NCI-H524 treated with DMSO at 0.1 percent for 48 hours (cell line): ENCODE data around the gene RIMKLB.

ENCODE experiments used
- DNase-seq: peaks from one replicate; lab custom pipeline; 2025; lab: John Stamatoyannopoulos, UW

RIMKLB gene, protein sequence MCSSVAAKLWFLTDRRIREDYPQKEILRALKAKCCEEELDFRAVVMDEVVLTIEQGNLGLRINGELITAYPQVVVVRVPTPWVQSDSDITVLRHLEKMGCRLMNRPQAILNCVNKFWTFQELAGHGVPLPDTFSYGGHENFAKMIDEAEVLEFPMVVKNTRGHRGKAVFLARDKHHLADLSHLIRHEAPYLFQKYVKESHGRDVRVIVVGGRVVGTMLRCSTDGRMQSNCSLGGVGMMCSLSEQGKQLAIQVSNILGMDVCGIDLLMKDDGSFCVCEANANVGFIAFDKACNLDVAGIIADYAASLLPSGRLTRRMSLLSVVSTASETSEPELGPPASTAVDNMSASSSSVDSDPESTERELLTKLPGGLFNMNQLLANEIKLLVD

DNA sequence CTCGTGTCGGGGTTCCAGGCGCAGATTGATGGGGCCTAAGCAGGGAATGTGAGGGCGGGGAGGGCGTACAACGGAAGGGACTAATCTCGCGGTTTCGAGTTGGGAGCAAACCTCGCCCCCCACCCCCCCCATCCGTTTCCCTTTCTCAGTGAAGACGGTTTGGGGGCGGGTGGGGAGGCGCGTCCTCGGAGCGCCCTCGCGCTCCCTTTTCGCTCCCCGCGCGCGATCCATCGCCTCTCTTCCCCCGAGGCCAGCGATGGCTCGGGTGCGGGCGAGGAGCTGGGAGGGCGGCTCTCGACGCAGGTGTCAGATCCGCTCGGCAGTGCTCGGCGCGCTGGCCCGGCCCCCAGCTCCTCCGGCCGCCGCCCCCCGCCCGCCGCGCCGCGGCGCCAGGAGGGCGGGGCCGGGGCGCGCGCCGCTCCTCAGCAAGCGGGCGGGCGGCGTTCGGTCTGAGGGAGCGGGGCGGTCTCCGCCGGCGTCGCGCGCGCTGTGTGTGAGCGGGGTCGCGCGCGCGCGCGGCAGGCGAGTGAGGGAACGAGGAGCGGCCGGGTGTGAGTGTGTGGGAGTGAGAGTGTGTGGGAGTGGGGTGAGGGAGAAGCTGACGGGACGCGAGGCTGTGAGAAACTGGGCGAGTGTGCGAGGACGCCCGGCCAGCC is at the start of gene RIMKLB:
RIMKLB (plus strand) TSS at position 516 of the 656 bp plus-strand sequence. CDS start 15,876 bp downstream, outside the sequence.
- DNase-seq: no peak

DNA sequence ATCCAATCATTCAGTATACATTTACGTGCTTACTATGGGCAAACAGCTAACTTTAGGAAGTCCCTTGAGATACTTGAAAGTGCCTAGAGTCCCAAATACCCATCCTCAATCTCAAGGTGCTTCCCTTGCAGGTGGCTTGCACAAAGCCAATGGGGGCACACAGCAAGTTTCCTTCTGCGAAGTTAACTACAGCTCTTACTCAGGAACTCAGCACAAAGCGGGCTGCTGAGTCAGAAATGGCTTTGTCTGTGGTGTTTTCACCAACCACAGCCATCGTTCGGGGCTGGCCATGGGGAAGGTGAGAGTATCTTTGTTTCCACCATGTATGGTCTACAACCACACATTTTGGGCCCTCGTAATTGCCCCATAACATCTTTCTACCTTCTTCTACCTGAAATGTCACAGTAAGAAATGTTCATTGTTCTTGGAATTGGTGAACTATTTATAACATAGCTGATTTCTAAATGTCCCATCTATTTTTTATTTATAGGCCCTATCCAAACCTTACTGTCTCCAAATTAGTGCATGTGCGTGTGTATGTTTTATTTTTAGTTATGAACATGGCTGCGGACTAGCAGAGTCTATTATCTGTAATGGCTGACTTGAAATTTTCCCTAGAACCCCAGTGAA is 49.1 kb upstream of the RIMKLB start:
- no peak for DNase-seq

DNA sequence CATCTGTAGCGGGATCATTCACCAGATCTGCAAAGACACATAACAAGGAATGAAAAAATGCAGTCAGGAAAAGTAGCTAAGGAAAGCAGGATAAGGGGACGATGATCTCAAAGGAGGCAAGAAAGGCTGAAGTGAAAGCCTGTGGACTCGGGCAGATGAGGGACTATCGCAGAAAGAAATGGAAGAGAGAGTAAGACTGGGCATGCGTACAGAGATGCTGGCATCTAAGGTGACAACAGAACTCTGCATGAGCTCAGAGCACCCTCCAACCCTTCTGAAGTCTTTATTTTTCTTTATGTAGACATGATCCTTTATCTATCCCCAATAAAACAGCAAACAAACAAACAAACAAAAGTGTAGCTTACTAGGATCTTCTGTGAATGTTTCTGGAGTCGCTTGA is 42.4 kb upstream of the RIMKLB start:
- no peak for DNase-seq

DNA sequence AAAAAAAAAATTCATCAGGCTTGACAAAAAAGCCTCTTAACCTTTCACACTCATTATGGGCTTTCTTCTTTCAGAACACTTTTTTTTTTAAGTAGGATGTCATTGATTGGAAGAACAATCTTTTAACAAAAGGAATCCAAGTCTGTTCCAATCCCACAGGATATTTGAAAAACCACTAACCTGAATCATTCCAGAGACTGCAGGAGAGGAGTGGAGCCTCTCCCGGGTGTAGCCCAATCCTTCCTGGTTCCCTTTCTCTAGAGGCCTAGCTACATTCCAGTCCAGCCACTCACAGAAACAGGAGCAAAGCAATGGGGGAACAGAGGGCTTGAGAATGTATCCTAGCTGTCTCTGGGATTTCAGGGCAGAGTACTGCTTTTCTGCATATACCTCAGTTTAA is 39.4 kb upstream of the RIMKLB start:
- no peak for DNase-seq

DNA sequence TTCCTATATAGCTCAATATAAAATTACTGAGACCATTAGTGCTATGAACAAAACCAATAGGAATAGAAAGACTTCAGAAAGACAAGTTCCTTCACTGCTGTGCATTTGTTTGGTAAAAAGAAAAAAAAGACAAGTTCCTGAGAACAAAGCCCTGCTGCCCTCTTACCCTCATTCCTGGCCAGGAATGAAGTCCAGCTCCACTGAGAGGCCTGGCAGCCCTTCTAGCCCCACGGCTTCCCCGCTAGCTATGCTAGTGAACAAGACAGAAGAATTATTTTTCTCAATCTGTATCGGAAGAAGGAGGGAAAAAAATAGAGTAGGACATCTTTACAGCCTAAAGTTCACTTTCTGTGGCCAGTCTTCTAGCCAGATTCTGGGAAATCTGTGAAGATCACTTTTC is 36.8 kb upstream of the RIMKLB start:
- DNase-seq: no peak

DNA sequence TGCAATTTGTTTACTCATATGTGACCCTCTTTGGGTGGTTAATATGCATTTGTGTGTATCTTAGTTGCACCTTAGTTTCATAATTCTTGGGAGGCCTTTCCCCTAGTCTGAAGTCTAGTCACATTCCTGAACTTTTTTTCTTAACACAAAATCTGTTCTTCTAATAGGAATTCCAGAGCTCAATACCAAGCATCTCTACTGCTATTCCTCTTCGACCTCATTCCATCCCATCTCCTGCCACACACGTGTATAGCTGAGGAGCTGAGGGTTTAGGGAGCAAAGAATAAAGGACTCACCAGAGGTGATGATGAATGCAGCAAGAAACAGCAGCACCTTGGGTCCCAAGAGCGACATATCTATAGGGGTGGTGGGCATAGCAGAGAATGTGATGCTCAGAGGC is 36.0 kb upstream of the RIMKLB start:
- DNase-seq: no peak

DNA sequence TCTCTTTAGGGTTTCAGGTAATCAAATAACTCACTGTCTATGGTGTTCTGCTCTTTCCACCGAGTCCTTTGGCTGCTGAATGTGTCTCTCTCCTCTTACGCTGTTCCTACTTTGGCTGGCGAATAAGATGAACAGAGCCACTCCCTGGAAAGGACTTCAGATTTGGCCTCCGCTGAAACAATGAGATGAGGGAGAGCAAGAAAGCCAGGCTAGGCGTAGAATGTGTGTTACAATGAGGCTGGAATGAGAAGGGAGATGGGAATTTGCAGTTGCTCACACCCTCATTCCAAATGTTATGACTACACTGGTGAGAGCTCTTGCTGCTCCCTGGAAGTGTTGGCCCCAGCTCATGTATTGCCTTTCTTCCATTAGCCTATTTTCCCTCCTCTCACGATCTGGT is 35.2 kb upstream of the RIMKLB start, which contains the start of gene MFAP5:
MFAP5 (minus strand) TSS at position 234 of the 400 bp plus-strand sequence. CDS start 722 bp downstream, outside the sequence.
- DNase-seq: no peak

DNA sequence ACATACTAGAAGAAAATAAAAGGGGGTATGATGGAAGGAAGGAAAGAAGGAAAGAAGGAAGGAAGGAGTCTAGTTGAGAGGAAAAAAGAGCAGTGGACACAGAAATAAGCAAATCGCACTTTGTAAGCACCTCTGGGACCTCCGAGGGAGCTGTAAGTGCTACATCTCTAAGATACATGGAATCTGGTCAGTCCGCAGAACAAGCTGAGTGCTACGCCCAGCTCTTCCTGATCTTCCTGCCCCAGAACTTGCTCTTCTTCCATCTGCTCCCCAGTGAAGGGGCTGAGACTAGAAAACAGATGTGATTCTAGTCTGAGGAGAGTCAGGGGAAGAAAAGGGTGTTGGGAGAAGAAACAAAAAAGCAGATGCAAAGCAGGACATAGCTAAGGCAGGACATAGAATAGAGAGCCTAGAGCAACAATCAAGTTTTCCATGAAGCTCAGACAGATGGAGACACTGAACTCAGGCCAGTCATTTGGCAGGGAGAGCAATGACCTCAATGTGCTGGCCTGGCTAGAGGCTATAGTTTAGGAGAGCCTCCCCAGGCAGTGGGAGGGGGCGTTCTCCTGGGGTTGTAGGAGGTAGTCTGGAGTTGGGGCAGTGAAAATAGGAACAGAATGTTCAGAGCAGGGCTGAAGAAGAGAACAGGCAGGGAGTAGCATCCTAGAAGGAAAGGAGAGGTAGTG is 33.4 kb upstream of the RIMKLB start:
- no peak for DNase-seq

DNA sequence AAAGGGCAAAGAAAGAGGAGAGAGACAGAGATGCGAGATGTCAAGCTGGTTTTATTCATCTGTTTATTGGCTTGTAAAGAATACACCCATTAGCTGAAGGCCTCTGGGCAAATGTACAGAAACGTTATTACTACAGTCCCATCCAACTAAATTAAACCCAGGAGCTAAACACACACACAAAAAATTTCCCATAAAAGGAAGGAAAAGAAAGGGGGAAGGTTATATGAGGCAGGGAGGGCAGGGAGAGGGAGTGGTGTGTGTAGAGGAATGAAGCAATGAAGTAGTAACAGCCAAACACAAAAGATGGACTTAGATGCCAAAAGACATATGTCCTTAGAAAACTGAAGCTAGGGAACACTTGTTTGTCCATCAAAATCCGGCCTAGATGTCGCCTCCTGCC is 32.0 kb upstream of the RIMKLB start:
- no peak for DNase-seq

DNA sequence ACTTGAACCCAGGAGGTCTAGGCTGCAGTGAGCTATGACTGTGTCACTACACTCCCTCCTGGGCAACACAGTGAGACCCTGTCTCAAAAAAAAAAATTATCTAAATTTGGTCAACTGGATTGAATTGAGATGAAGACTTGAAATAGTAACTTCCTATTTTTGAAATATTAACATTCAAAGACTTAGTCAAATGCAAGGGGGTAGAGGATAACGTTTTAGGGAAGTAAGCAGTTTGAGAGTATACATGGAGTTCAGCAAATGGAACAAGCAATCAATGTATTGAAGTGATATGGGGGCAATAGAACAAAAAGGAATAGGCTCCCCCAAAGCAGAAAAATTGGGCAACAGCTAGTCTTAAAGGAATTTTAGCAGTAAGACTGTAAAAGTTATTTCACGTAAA is 30.5 kb upstream of the RIMKLB start:
- DNase-seq: no peak

DNA sequence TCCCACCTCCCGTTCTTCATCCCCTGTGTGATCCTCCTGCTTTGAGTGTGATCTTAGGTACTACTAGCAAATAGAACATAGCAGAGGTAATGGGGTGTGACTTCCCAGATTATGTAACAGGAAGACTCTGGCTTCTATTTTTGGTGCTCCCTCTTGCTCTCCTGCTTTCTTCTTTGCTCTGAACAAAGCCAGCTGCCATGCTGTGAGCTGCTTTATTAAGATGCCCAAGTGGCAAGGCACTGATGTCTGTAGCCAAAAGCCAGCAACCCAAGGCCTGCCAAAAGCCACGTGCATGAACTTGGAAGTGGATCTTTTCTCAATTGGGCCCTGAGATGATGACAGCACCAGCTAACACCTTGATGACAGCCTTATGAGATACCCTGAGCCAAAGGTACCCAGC is 29.4 kb upstream of the RIMKLB start:
- DNase-seq: no peak

DNA sequence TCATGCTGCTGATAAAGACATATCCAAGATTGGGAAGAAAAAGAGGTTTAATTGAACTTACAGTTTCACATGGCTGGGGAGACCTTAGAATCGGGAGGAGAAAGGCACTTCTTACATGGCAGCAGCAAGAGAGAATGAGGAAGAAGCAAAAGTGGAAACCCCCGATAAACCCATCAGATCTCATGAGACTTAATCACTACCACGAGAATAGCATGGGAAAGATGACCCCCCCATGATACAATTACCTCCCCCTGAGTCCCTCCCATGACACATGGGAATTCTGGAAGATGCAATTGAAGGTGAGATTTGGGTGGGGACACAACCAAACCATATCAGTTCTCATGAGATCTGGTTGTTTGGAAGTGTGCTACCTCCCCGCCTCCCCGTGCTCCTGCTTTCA is 25.4 kb upstream of the RIMKLB start:
- no peak for DNase-seq

DNA sequence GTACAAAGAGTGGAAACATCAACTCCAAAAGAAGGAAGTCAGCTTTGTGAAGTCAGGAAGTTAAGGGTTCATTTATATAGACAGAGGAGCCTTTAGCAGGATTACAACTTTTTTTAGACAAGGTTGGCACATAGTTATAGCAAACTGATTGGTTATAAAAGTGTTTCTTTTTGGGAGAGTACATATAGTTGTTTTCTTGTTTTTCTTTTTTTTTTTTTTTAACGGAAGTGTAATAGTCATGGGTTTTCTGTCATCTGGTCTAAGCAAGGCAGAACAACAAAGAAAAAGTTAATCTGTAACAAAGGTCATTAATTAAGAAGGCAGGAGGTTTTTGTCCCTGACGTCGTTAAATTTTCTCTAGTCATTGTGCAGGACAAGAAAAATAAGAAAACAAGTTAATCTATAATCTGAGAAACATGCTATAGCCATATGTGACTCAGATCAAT is 22.2 kb upstream of the RIMKLB start:
- no peak for DNase-seq

DNA sequence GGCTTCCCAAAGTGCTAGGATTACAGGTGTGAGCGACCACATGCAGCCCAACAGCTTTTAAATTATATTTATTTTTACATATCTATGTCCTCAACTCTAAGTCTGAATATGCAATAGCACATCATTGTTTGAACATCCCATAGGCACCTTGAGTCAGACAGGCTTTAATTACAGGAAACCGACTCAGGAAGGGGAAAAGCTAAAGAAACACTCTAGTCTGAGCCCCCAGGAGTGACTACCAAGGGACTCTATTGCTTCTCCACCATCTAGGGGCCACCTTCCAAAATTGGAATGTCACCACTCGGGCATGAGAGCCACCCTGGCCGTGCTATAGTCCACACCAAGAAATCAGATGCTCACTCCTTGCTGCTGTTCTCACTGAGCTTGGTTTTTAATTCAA is 21.1 kb upstream of the RIMKLB start:
- DNase-seq: no peak

DNA sequence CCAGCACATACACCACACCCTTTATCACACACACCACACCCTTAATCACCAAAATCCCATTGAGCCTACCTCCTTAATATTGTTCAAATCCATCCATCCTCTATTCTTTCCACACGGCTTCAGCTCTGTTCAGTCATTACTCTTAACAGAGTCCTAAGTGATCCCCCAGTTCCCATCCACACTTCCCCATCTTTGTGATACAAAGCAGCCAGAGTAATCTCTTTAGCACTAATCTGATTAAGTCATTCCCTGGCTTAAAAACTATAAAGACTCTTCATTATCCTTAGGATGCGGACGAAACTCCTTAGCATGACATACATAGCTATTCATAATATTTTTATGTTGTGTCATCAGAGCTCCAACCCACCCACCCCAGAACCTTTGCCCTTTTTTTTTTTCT is 20.4 kb upstream of the RIMKLB start:
- DNase-seq: no peak

DNA sequence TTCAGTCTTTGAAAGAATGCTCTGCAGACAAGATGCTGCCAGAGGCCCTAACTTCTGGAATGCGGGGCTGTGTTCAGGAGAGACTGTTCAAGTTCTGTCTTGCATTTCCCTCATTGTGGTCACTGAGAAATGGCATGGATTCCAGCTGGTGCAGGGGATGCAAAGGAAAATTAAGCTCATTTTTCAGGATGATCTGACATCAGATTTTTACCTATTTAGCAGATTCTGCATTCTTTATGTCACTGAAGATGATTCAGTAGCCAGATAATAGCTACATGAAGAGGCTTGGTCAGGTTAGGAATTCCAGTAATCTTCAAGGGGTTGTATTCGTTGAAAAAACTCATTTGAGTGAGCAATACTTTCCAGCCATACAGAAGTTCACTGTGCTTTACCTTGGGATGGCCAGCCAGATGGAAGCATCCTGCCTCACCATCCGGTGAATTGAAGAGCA is 19.1 kb upstream of the RIMKLB start:
- DNase-seq: no peak

DNA sequence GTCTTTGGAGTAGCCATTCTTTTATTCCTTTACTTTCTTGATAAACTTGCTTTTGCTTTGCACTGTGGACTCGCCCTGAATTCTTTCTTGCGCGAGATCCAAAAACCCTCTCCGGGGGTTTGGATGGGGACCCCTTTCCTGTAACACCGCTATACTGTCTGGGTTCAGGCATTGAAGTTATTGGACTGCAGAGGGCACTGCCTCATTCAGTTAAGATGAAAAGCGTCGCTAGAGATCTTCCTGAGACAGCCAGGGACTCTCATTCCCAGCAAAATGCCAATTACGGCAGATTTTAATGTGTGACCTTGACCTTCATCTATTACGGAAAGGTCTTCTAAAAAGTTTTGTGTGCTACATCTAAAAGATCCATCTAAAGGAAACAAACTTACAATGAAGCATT is 17.3 kb upstream of the RIMKLB start:
- DNase-seq: no peak

DNA sequence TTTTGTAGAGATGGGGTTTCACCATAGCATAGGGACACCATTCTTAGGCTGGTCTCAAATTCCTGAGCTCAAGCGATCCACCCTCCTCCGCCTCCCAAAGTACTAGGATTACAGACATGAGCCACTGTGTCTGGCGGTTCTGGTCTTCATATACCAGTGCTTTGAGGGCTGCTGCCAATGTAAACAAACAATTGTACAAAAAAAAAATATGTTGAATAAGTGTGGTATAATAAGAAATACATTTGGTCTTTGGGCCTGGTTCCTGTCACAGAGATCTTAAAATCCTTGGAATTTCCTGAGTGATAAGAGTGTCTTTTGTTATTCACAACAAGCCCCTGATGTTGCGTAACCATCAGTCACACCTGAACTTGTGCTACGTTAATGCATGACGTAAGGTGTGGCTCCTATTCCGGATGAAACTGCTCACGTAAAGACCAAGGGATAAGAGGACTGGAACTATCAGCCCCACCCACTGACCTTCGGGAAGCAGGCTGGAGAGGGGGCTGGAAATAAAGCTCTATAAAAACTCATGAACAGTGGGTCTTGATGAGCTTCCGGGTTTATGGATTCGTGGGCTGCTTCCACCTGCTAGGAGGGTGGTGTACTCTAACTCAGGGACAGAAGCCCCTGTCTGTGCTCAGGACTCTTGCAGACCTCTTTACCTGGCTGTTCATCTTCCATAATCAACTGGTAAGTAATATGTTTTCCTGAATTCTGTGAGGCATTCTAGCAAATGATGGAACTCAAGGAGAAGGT is 16.5 kb upstream of the RIMKLB start:
- no peak for DNase-seq

DNA sequence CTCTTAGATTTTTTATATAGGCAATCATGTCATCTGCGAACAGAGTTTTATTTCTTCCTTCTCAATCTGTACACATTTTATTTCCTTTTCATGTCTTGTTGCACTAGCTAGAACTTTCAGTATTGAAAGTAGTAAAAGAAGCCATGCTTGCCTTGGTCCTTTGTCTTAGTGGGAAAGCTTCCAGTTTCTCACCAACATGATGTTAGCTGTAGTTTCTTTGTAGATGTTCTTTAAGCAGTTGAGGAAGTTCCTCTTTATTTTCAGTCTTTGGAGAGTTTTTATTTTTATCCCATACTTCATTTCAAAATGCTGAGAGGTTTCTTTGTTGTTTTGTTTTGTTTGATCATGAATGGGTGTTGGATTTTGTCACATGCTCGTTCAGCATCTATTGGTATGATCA is 12.7 kb upstream of the RIMKLB start:
- no peak for DNase-seq

DNA sequence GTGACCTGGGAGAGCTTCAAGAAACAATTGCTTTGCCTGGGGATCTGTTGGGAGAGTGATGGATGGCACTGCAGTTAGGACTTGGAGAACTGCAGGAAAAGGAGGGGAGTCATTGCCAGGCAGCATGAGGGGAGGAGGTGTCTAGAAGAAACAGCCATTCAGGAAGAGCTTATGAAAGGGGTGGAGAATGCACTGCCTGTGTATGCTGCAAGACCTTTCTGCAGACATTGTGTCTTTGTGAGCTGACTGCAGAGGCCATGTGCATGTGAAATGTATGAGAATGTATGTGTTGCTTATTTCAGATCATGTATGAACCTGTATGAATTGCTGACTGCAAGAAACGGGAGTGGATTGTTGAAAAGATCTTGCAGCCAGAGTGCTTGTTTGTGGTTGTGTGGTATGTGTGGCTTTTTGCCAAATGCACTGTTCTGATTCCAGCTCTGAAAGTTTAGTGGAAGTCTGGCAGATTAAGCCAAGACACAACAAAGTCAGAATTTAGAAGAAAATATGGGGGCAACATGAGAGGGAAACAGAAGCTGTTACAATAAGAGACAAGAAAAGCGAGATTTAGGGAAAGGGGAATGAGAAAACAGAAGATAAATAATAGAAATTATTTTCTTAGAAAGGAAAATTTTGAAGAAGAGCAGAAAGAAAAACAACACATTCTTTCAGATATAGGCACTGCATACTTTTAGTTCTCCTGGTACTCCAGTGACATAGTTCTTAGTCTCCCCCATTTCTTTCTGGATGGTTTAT is 9.8 kb upstream of the RIMKLB start:
- DNase-seq: no peak

DNA sequence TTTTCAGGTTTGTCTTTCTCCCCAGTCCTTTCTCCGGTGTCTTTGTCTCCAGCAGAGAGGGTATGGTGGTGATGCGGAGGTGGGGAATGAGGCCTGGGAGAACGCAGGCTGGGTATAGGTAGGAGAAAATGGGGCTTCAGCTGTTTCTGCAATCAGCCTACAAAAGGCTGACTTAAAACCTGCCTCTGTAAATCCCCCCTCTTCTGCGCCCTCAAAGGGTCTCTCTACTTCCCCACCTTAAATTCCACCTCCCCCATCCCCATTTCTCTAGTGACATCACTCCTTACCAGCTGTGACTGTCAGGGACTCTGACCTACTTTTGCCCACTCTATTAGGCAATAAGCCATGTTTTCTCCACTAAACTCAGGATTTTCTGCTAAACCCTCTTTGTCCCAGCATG is 8.1 kb upstream of the RIMKLB start:
- DNase-seq: no peak
